ENCODE data around the gene LIG1. TPM values are rescaled to one million over a fixed set of nuclear protein-coding genes. Genes with fewer than 3 reads are reported as not detected.
"Not testable (repeated sequence)": the region's sequence is repeated elsewhere in the genome, so short reads cannot be mapped to it uniquely, and the experiment has no call there.

The LIG1 gene
- total and polyA plus RNA-seq, 7 donors: 2.6 to 5.2 (median 3.3) TPM

GRCh38 chr19:48085904-48086864, 84.0 kb downstream of the LIG1 start:
- DNase-seq (no peak), ATAC-seq (no peak)
- Histone ChIP-seq H3K36me3 (ENCODE audit: insufficient read depth in 1 of 2, low read depth in 1 of 2) (peaks cover 0 to 79% of the 10 kb centered on the region in 2 donors), H3K9me3 (no peaks in the 10 kb centered on the region), H3K27ac (no peak overlapping the region), H3K4me3 (no peak overlapping the region), H3K27me3 (ENCODE audit: insufficient read depth in 3 of 3, low read length in 2 of 3) (no peaks in the 10 kb centered on the region), H3K4me1 (no peaks in the 10 kb centered on the region)
- intact Hi-C loops (cut with DNase I): no loop called here
- TF ChIP-seq, protein P1, sequence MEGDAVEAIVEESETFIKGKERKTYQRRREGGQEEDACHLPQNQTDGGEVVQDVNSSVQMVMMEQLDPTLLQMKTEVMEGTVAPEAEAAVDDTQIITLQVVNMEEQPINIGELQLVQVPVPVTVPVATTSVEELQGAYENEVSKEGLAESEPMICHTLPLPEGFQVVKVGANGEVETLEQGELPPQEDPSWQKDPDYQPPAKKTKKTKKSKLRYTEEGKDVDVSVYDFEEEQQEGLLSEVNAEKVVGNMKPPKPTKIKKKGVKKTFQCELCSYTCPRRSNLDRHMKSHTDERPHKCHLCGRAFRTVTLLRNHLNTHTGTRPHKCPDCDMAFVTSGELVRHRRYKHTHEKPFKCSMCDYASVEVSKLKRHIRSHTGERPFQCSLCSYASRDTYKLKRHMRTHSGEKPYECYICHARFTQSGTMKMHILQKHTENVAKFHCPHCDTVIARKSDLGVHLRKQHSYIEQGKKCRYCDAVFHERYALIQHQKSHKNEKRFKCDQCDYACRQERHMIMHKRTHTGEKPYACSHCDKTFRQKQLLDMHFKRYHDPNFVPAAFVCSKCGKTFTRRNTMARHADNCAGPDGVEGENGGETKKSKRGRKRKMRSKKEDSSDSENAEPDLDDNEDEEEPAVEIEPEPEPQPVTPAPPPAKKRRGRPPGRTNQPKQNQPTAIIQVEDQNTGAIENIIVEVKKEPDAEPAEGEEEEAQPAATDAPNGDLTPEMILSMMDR (IDR thresholded peaks at IDR 0.05): no peak
- WGBS, 3 donors: 85 to 95% (median 87%) methylated on average over 7 of the region's 7 CpGs

DNA sequence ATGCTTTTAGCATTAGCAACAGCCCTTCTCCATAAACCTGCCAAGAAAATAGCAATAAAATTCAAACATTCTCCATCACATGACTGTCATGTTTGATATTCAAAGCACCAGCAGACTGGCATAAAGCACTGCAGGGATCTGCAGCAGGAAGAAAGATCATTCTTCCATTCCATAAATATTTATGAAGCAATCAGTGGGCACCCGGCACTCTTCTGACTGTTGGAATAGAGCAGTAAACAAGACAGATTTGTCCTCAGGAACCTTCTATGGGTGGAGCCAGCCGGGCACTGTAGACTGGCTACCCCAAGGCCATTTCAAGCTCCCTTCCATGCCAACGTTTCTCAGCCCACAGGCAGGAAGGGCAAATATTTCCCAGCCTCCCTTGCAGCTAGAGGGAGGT, 85.1 kb downstream of the LIG1 start:
- DNase-seq: no peak
- no peaks in the 10 kb centered on the region for H3K4me1 ChIP-seq
- peaks cover 0 to 74% of the 10 kb centered on the region in 2 donors for H3K36me3 ChIP-seq (ENCODE audit: insufficient read depth in 1 of 2, low read depth in 1 of 2)
- no peaks in the 10 kb centered on the region for H3K27me3 ChIP-seq (ENCODE audit: insufficient read depth in 3 of 3, low read length in 2 of 3)
- TF ChIP-seq, protein P1 (IDR thresholded peaks at IDR 0.05): no peak
- no peak overlapping the region for H3K27ac ChIP-seq
- intact Hi-C loops (cut with DNase I): no loop called here
- peak; percentile 29 to 57 (median 40) for ATAC-seq
- no peak overlapping the region for H3K4me3 ChIP-seq
- WGBS, 3 donors: 25 to 31% (median 28%) methylated on average over 3 of the region's 3 CpGs
- no peaks in the 10 kb centered on the region for H3K9me3 ChIP-seq

DNA sequence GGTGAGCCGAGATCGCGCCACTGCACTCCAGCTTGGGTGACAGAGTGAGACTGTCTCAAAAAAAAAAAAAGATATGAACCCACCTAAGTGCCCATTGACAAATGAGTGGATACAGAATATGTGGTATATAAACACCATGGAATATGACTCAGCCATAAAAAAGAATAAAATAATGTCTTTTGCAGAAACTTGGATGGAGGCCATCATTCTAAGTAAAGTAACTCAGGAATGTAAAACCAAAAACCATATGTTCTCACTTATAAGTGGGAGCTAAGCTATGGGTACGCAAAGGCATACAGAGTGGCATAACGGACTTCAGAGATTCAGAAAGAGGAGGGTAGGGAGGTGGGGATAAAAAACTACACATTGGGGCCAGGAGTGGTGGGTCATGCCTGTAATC, 89.0 kb downstream of the LIG1 start:
- H3K36me3 ChIP-seq (ENCODE audit: insufficient read depth in 1 of 2, low read depth in 1 of 2): peaks cover 5 to 64% of the 10 kb centered on the region in 2 donors
- H3K9me3 ChIP-seq: no peaks in the 10 kb centered on the region
- WGBS, 3 donors: 88 to 92% (median 91%) methylated on average over 5 of the region's 5 CpGs
- H3K4me1 ChIP-seq: no peaks in the 10 kb centered on the region
- ATAC-seq: no peak
- H3K27me3 ChIP-seq (ENCODE audit: insufficient read depth in 3 of 3, low read length in 2 of 3): no peaks in the 10 kb centered on the region
- no peak overlapping the region for H3K27ac ChIP-seq
- no peak for DNase-seq
- no peak overlapping the region for H3K4me3 ChIP-seq
- TF ChIP-seq, protein P1 (IDR thresholded peaks at IDR 0.05): no peak
- intact Hi-C loops (cut with DNase I): no loop called here

- ATAC-seq: not testable (repeated sequence)
- H3K36me3 ChIP-seq (ENCODE audit: insufficient read depth in 1 of 2, low read depth in 1 of 2): peaks cover 2 to 96% of the 10 kb centered on the region in 2 donors
These were observed 99.9 kb downstream of the LIG1 start for GRCh38 chr19:48070177-48070769.

GRCh38 chr19:48069435-48069834, 100.7 kb downstream of the LIG1 start:
- TF ChIP-seq, protein P1 (IDR thresholded peaks at IDR 0.05): no peak
- Histone ChIP-seq H3K4me3 (no peak overlapping the region), H3K9me3 (no peaks in the 10 kb centered on the region), H3K36me3 (ENCODE audit: insufficient read depth in 1 of 2, low read depth in 1 of 2) (peaks cover 4 to 96% of the 10 kb centered on the region in 2 donors), H3K27ac (no peak overlapping the region), H3K4me1 (no peaks in the 10 kb centered on the region), H3K27me3 (ENCODE audit: insufficient read depth in 3 of 3, low read length in 2 of 3) (no peaks in the 10 kb centered on the region)
- intact Hi-C loops (cut with DNase I): no loop called here
- no peak for ATAC-seq
- DNase-seq: no peak
- WGBS, 3 donors: 50 to 63% (median 60%) methylated on average over 2 of the region's 2 CpGs

More at GRCh38 chr19:48070177-48070769, 99.9 kb downstream of the LIG1 start:
- H3K9me3 ChIP-seq; H3K4me1 ChIP-seq; H3K27me3 ChIP-seq (ENCODE audit: insufficient read depth in 3 of 3, low read length in 2 of 3); H3K27ac ChIP-seq; intact Hi-C loops (cut with DNase I); H3K4me3 ChIP-seq; DNase-seq: not testable (repeated sequence)
- 92 to 97% (median 96%) methylated on average over 3 of the region's 3 CpGs for WGBS, 3 donors

Measured in psoas muscle (tissue), 8 donors.